ENCODE data around the gene EEF1A1. TPM values are rescaled to one million over a fixed set of nuclear protein-coding genes. Genes with fewer than 3 reads are reported as not detected.

EEF1A1 gene
- polyA plus RNA-seq, 1 of the 3 experiments (the other 2 are of a cell fraction), result 10,787 TPM

DNA sequence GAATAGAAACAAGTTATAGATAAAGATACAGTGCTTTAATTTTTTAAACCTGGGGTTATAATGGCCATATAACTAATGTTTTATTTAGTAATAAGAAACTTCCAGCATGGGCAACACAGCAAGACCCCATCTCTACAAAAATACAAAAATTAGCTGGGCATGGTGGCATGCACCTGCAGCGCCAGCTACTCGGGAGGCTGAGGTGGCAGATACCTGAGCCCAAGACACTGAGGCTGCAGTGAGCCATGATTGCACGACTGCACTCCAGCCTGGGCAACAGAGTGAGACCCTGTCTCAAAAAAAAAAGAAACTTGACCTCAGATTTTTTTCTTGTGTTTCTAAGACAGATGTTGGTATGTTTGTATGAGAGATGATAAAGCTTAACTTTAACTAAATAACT is 22.9 kb downstream of the EEF1A1 start:
- H3K36me3 ChIP-seq (replicated peaks in 1 of 2; ENCODE audit: control insufficient read depth in 1 of 2, insufficient read depth in 2 of 2, low read length in 1 of 2), result peaks cover 31 to 67% of the 10 kb centered on the region in 2 experiments
- TF ChIP-seq YY1 (IDR thresholded peaks at IDR 0.05; ENCODE audit: low read depth), result no peak

DNA sequence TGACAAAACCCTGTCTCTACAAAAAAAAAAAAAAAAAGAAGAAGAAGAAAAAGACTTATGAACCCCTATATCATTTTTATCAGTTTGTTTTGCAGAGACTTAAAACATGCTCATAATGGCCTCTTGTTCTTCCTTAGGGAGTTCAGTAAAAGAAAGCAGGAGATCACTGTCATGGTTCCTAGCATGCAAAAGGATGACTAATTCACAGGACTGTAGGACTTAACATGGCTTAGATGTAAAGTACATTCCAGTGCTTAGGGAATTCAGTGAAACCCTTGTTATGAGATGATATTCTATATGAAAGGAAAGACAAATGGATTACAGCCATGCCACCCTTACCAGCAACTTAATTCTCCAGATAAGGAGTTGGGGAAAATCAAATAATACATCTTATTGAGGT is 29.5 kb downstream of the EEF1A1 start:
- Histone ChIP-seq H2AFZ (ENCODE audit: low read depth) (no peak overlapping the region), H3K9me3 (peaks cover 3% of the 10 kb centered on the region; the same call in 1 of the 2 replicates), H3K79me2 (ENCODE audit: insufficient read depth) (no peaks in the 10 kb centered on the region; the same call in 1 of the 2 replicates), H3K27ac (ENCODE audit: low read depth in 2 of 2, low read length in 1 of 2) (no peak overlapping the region), H3K4me3 (ENCODE audit: low read depth in 2 of 2, low read length in 1 of 2) (no peak overlapping the region), H4K20me1 (ENCODE audit: insufficient read depth) (no peaks in the 10 kb centered on the region), H3K9ac (no peak overlapping the region), H3K9me2 (no peaks in the 10 kb centered on the region), H3K36me3 (replicated peaks in 1 of 2; ENCODE audit: control insufficient read depth in 1 of 2, insufficient read depth in 2 of 2, low read length in 1 of 2) (peaks cover 0 to 54% of the 10 kb centered on the region in 2 experiments), H3K4me1 (ENCODE audit: control insufficient read depth in 1 of 2, insufficient read depth in 2 of 2, low read depth in 1 of 2, low read length in 1 of 2) (peaks cover 0 to 2% of the 10 kb centered on the region in 2 experiments; a peak in 2 of 4 replicates), H3F3A (replicated peaks; ENCODE audit: insufficient read depth) (peaks cover 11% of the 10 kb centered on the region), H3K27me3 (ENCODE audit: insufficient read depth) (no peaks in the 10 kb centered on the region), H3K4me2 (no peak overlapping the region)
- DNase-seq, result no peak
- ChIA-PET POLR2A (no interaction called here), CTCF (no interaction called here)
- TF ChIP-seq, protein P1, sequence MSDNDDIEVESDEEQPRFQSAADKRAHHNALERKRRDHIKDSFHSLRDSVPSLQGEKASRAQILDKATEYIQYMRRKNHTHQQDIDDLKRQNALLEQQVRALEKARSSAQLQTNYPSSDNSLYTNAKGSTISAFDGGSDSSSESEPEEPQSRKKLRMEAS (IDR thresholded peaks at IDR 0.05; ENCODE audit: low read depth), result no peak
- TF ChIP-seq TEAD4 (IDR thresholded peaks at IDR 0.05; ENCODE audit: borderline replicate concordance, insufficient read depth) (no peak), NFIC (IDR thresholded peaks at IDR 0.05; ENCODE audit: borderline replicate concordance) (no peak), MXI1 (IDR thresholded peaks at IDR 0.05; ENCODE audit: low read depth, low read length) (no peak)
- TF ChIP-seq, protein P2, sequence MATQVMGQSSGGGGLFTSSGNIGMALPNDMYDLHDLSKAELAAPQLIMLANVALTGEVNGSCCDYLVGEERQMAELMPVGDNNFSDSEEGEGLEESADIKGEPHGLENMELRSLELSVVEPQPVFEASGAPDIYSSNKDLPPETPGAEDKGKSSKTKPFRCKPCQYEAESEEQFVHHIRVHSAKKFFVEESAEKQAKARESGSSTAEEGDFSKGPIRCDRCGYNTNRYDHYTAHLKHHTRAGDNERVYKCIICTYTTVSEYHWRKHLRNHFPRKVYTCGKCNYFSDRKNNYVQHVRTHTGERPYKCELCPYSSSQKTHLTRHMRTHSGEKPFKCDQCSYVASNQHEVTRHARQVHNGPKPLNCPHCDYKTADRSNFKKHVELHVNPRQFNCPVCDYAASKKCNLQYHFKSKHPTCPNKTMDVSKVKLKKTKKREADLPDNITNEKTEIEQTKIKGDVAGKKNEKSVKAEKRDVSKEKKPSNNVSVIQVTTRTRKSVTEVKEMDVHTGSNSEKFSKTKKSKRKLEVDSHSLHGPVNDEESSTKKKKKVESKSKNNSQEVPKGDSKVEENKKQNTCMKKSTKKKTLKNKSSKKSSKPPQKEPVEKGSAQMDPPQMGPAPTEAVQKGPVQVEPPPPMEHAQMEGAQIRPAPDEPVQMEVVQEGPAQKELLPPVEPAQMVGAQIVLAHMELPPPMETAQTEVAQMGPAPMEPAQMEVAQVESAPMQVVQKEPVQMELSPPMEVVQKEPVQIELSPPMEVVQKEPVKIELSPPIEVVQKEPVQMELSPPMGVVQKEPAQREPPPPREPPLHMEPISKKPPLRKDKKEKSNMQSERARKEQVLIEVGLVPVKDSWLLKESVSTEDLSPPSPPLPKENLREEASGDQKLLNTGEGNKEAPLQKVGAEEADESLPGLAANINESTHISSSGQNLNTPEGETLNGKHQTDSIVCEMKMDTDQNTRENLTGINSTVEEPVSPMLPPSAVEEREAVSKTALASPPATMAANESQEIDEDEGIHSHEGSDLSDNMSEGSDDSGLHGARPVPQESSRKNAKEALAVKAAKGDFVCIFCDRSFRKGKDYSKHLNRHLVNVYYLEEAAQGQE (IDR thresholded peaks at IDR 0.05; ENCODE audit: low read depth, low read length), result no peak

More for the DNA sequence above, 22.9 kb downstream of the EEF1A1 start:
- H3K4me3 ChIP-seq (ENCODE audit: low read depth in 2 of 2, low read length in 1 of 2), result no peak overlapping the region
- 100% methylated on average over 3 of the region's 3 CpGs for WGBS (ENCODE audit: low lambda C conversion rate)
- no peaks in the 10 kb centered on the region for H3K27me3 ChIP-seq (ENCODE audit: insufficient read depth)
- no peaks in the 10 kb centered on the region for H4K20me1 ChIP-seq (ENCODE audit: insufficient read depth)
- H3K27ac ChIP-seq (ENCODE audit: low read depth in 2 of 2, low read length in 1 of 2), result no peak overlapping the region
- no peaks in the 10 kb centered on the region for H3K9me2 ChIP-seq
- CTCF ChIA-PET, result interaction anchor here (0.6 kb wide), 1 partner anchor 23 kb away, joined by 3 read pairs; no protein-coding TSS in a partner anchor
- no peaks in the 10 kb centered on the region for H3K9me3 ChIP-seq
- H3F3A ChIP-seq (replicated peaks; ENCODE audit: insufficient read depth), result peaks cover 3% of the 10 kb centered on the region
- no peak overlapping the region for H3K9ac ChIP-seq
- no peaks in the 10 kb centered on the region for H3K79me2 ChIP-seq (ENCODE audit: insufficient read depth)
- no peak overlapping the region for H2AFZ ChIP-seq (ENCODE audit: low read depth)
- POLR2A ChIA-PET, result interaction anchor here (0.7 to 1.1 kb wide), 2 partner anchors 10 to 16 kb away, joined by 4 to 5 read pairs; no protein-coding TSS in a partner anchor
- no peak overlapping the region for H3K4me2 ChIP-seq
- peaks cover 0 to 2% of the 10 kb centered on the region in 2 experiments; a peak in 2 of 4 replicates for H3K4me1 ChIP-seq (ENCODE audit: control insufficient read depth in 1 of 2, insufficient read depth in 2 of 2, low read depth in 1 of 2, low read length in 1 of 2)
- DNase-seq, result no peak

DNA sequence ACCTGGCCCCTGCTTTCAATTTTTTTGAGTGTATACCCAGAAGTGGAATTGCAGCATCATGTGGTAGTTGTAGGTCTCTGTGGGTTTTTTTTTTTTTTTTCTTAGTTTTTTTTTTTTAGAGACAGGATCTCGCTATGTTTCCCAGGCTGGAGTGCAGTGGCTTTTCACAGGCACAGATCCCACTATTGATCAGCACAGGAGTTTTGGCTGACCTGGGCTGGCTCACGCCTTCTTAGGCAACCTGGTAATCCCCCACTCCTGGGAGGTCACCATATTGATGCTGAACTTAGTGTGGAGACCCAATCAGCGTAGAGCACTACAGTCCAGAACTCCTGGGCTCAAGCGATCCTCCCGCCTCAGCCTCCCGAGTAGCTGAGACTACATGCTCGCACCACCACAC is 33.4 kb downstream of the EEF1A1 start:
- ChIA-PET CTCF (no interaction called here), POLR2A (interaction anchor here (0.6 kb wide), 1 partner anchor 11 kb away, joined by 4 read pairs; no protein-coding TSS in a partner anchor)
- 92% methylated on average over 7 of the region's 7 CpGs for WGBS (ENCODE audit: low lambda C conversion rate)
- no peak for DNase-seq
- no peaks in the 10 kb centered on the region for H4K20me1 ChIP-seq (ENCODE audit: insufficient read depth)
- H3K79me2 ChIP-seq (ENCODE audit: insufficient read depth), result no peaks in the 10 kb centered on the region; the same call in 1 of the 2 replicates
- H3K9me2 ChIP-seq, result no peaks in the 10 kb centered on the region
- H3F3A ChIP-seq (replicated peaks; ENCODE audit: insufficient read depth), result peaks cover 11% of the 10 kb centered on the region
- no peaks in the 10 kb centered on the region for H3K4me1 ChIP-seq (ENCODE audit: control insufficient read depth in 1 of 2, insufficient read depth in 2 of 2, low read depth in 1 of 2, low read length in 1 of 2)
- no peak overlapping the region for H3K4me3 ChIP-seq (ENCODE audit: low read depth in 2 of 2, low read length in 1 of 2)
- no peak overlapping the region for H2AFZ ChIP-seq (ENCODE audit: low read depth)
- no peak overlapping the region for H3K4me2 ChIP-seq
- TF ChIP-seq, protein P3, sequence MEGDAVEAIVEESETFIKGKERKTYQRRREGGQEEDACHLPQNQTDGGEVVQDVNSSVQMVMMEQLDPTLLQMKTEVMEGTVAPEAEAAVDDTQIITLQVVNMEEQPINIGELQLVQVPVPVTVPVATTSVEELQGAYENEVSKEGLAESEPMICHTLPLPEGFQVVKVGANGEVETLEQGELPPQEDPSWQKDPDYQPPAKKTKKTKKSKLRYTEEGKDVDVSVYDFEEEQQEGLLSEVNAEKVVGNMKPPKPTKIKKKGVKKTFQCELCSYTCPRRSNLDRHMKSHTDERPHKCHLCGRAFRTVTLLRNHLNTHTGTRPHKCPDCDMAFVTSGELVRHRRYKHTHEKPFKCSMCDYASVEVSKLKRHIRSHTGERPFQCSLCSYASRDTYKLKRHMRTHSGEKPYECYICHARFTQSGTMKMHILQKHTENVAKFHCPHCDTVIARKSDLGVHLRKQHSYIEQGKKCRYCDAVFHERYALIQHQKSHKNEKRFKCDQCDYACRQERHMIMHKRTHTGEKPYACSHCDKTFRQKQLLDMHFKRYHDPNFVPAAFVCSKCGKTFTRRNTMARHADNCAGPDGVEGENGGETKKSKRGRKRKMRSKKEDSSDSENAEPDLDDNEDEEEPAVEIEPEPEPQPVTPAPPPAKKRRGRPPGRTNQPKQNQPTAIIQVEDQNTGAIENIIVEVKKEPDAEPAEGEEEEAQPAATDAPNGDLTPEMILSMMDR (IDR thresholded peaks at IDR 0.05), result no peak
- TF ChIP-seq SMC3 (IDR thresholded peaks at IDR 0.05; ENCODE audit: low read depth, low read length), result no peak
- H3K36me3 ChIP-seq (replicated peaks in 1 of 2; ENCODE audit: control insufficient read depth in 1 of 2, insufficient read depth in 2 of 2, low read length in 1 of 2), result peaks cover 3 to 53% of the 10 kb centered on the region in 2 experiments
- H3K27ac ChIP-seq (ENCODE audit: low read depth in 2 of 2, low read length in 1 of 2), result no peak overlapping the region
- no peaks in the 10 kb centered on the region for H3K27me3 ChIP-seq (ENCODE audit: insufficient read depth)
- peaks cover 3% of the 10 kb centered on the region; the same call in 1 of the 2 replicates for H3K9me3 ChIP-seq
- no peak overlapping the region for H3K9ac ChIP-seq
